Transverse colon (tissue), 4 donors: Measurements from ENCODE around the gene LPAR1.

Source experiments
- CTCF ChIP-seq, 5 experiments: fragments of 200-600 bp in 3 of 5; fragments of 450-650 bp in 2 of 5; sonication (generic) in 3 of 5; IDR thresholded peaks; 1 replicate in 2 of 5; 2 replicates in 3 of 5; pipeline ENCODE4 v1.5.1; 2016 to 2017; ENCODE audit warnings: antibody characterized with exemption in 5 of 5, inconsistent platforms in 3 of 5, mild to moderate bottlenecking in 2 of 5, moderate library complexity in 1 of 5
- POLR2AphosphoS5 ChIP-seq, 3 donors: sonication (generic); formaldehyde crosslinking; IDR thresholded peaks; one replicate each; pipeline ENCODE4 v1.6.1; 2016; ENCODE audit warnings: antibody characterized with exemption in 3 of 3

- TF ChIP-seq CTCF (IDR thresholded peaks at IDR 0.05), result no peak
- no peak for TF ChIP-seq POLR2AphosphoS5 (IDR thresholded peaks at IDR 0.05)
Observed at GRCh38 chr9:111041902-111042301, 3.6 kb upstream of the LPAR1 start.
